Right lobe of liver (tissue), 4 donors: ENCODE results near the gene LBX2.

Source experiments
- POLR2A ChIP-seq: fragments of 450-650 bp; IDR thresholded peaks from one replicate; pipeline ENCODE4 v1.6.1; 2017; ENCODE audit warnings: antibody characterized with exemption, mild to moderate bottlenecking
- TF ChIP-seq, protein P1 (sequence below), 4 donors: fragments of 200-600 bp in 3 of 4; fragments of 450-650 bp in 1 of 4; IDR thresholded peaks; one replicate each; pipeline versions ENCODE4 v1.5.1 to v1.8.0; 2016 to 2022; ENCODE audit warnings: antibody characterized with exemption in 4 of 4, mild to moderate bottlenecking in 2 of 4
- donor health status: DM: no; HTN: no; CAD: no.
- donor health status: DM: no; HTN: no; CAD: no.
- donor health status: DM: no; HTN: yes; CAD: no.

DNA sequence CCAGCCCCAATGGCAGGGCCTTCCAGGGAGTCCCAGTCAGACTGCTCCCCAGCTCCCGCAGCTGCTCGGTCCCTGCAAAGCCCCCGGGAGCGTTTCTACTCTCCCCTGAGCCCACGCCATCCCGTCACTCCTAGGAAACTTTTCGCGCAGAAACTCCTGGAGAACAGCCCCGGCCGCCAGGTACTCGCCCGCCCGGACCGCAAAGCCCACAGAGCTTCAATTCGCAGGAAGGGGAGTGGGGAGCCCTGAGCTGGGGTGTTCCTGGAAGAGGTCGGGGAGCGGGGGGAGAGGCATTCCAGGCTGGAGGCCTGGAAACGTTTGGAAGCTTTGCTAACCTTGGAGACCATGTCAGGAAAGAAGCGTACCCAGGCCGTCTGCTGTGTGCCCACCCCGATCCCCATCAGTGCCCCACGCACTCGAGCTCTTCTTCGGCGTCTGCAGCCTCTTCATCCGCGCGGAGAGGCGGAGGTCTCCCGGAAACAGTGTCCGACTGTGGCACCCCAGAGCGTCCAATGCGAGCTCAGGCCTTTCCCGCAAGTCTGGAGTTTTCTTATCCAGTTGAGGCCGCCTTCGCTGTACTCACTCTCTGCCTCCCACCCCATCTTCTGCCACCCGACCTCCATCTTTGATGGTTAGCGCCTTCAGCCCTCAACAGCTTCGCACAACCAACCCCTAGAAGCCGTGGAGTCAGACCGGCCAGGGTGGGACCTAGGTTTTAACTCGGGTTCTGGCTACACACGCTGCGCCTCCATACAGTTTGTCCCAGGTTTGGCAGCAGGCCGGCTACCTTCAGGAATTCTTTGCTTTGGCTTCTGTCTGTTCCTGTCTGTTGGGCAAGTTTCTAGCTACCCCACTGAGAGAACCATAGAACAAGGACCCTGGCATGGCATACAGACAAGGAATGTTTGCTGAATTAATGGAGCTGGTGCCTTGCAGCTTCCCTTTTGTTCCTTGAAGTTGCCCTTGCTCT lies 4.4 kb upstream of the LBX2 start:
- no peak for TF ChIP-seq POLR2A
- TF ChIP-seq, protein P1, sequence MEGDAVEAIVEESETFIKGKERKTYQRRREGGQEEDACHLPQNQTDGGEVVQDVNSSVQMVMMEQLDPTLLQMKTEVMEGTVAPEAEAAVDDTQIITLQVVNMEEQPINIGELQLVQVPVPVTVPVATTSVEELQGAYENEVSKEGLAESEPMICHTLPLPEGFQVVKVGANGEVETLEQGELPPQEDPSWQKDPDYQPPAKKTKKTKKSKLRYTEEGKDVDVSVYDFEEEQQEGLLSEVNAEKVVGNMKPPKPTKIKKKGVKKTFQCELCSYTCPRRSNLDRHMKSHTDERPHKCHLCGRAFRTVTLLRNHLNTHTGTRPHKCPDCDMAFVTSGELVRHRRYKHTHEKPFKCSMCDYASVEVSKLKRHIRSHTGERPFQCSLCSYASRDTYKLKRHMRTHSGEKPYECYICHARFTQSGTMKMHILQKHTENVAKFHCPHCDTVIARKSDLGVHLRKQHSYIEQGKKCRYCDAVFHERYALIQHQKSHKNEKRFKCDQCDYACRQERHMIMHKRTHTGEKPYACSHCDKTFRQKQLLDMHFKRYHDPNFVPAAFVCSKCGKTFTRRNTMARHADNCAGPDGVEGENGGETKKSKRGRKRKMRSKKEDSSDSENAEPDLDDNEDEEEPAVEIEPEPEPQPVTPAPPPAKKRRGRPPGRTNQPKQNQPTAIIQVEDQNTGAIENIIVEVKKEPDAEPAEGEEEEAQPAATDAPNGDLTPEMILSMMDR (IDR thresholded peaks at IDR 0.05), result no peak
